Panc1 (cell line): ENCODE results near the gene SIGLEC5. TPM values are rescaled to one million over a fixed set of nuclear protein-coding genes. Genes with fewer than 3 reads are reported as not detected.

Source experiments
- ATAC-seq: fragments of 200-7000 bp; cut with Tn5 transposase; 2 replicates; pipeline ENCODE4 v1.9.1; 2020; ENCODE audit warnings: mild to moderate bottlenecking, moderate library complexity
- BruUV-seq: library from RNA; stranded (reverse); fragments of 400-500 nt; replicated peaks from 2 replicates; lab custom pipeline; 2021; lab: Mats Ljungman, UMichigan
- CTCF ChIA-PET: fragments of 300-600 bp; sonication (Branson Sonifier 250); formaldehyde crosslinking; loops from one replicate; lab custom pipeline; 2022; ENCODE audit warnings: antibody characterized with exemption; lab: Charles Lee
- POLR2A ChIA-PET: fragments of 300-600 bp; sonication (Branson Sonifier 250); formaldehyde crosslinking; loops from one replicate; lab custom pipeline; 2022; ENCODE audit warnings: antibody characterized with exemption; lab: Charles Lee
- DNase-seq: peaks from one replicate; pipeline ENCODE4 v3.0.0-alpha.2; 2010; ENCODE audit warnings: low read depth, low spot score
- H3K27ac ChIP-seq: 2 replicates; pipeline ENCODE4 v1.5.1; 2011; ENCODE audit warnings: mild to moderate bottlenecking, low read length, inconsistent platforms
- H3K27me3 ChIP-seq: fragments of 200-500 bp; sonication (Bioruptor generic); 2 replicates; pipeline ENCODE4 v1.6.0; 2014; ENCODE audit warnings: low read length, inconsistent platforms; ENCODE audit not compliant: control insufficient read depth, insufficient read depth
- H3K36me3 ChIP-seq: fragments of 200-500 bp; sonication (Bioruptor generic); 2 replicates; pipeline ENCODE4 v1.5.1; 2014; ENCODE audit warnings: inconsistent platforms, mild to moderate bottlenecking, low read length, moderate library complexity; ENCODE audit not compliant: control insufficient read depth, insufficient read depth
- H3K4me1 ChIP-seq: 2 replicates; pipeline ENCODE4 v1.5.1; 2011; ENCODE audit warnings: inconsistent platforms, mild to moderate bottlenecking, low read length, moderate library complexity; ENCODE audit not compliant: control insufficient read depth, insufficient read depth
- H3K4me3 ChIP-seq, 2 experiments: 2 replicates each; pipeline ENCODE4 v1.5.1; 2011 to 2012; ENCODE audit warnings: low read depth in 2 of 2, low read length in 2 of 2, mild to moderate bottlenecking in 2 of 2, inconsistent platforms in 1 of 2, moderate library complexity in 1 of 2
- H3K9me3 ChIP-seq: fragments of 200-500 bp; sonication (Bioruptor generic); 2 replicates; pipeline ENCODE4 v1.5.1; 2014; ENCODE audit warnings: low read depth, mild to moderate bottlenecking, inconsistent platforms, low read length, moderate library complexity; ENCODE audit not compliant: control insufficient read depth, insufficient read depth
- CTCF ChIP-seq: fragments of 450-650 bp; IDR thresholded peaks from 2 replicates; pipeline ENCODE4 v1.5.1; 2017; ENCODE audit warnings: mild to moderate bottlenecking
- POLR2AphosphoS5 ChIP-seq: IDR thresholded peaks from 2 replicates; pipeline ENCODE4 v1.6.1; 2012; ENCODE audit warnings: mild to moderate bottlenecking, low read depth, low read length, moderate library complexity
- REST ChIP-seq, 2 experiments: IDR thresholded peaks; 2 replicates each; pipeline ENCODE4 v1.6.1; 2011 to 2012; ENCODE audit warnings: low read depth in 2 of 2, control low read depth in 1 of 2, low read length in 1 of 2, mild to moderate bottlenecking in 1 of 2, moderate library complexity in 1 of 2; ENCODE audit not compliant: insufficient read depth in 1 of 2
- SIN3A ChIP-seq: IDR thresholded peaks from 2 replicates; pipeline ENCODE4 v1.6.1; 2012; ENCODE audit warnings: low read depth, mild to moderate bottlenecking, low read length, moderate library complexity, borderline replicate concordance; ENCODE audit not compliant: insufficient read depth
- TCF7L2 ChIP-seq: IDR thresholded peaks from 2 replicates; pipeline ENCODE4 v1.6.1; 2011; ENCODE audit warnings: mild to moderate bottlenecking, low read depth, low read length, inconsistent platforms
- in situ Hi-C: cut with HindIII; loops from 2 replicates; pipeline ENCODE4 v1.10.0; 2016; ENCODE audit warnings: low sequenced_read_pairs, low pct_unique_long_range_greater_than_20kb
- intact Hi-C: fragments of 100-400 bp; cut with micrococcal nuclease; formaldehyde crosslinking; loops from one replicate; pipeline ENCODE4 v1.10.0; 2022; ENCODE audit not compliant: unreplicated experiment
- total RNA-seq: library from RNA; stranded (reverse); gene quantifications from one replicate; pipeline ENCODE4 v1.2.1, GENCODE V29; 2021; ENCODE audit not compliant: unreplicated experiment

The SIGLEC5 gene
- total RNA-seq, 1 experiment from 2014 or later = not detected

- intact Hi-C loops = no loop called here
- TF ChIP-seq POLR2AphosphoS5 (no peak), TCF7L2 (no peak), SIN3A (no peak), CTCF (no peak), REST (IDR thresholded peaks at IDR 0.05; ENCODE audit: insufficient read depth in 1 of 2, low read depth in 2 of 2, low read length in 1 of 2) (no peak)
- in situ Hi-C loops = no loop called here
- CTCF ChIA-PET = no interaction called here
- no peaks in the 10 kb centered on the region for H3K4me1 ChIP-seq
- no peaks in the 10 kb centered on the region; the same call in 1 of the 2 replicates for H3K36me3 ChIP-seq
- DNase-seq (no peak), ATAC-seq (no peak)
- no peak overlapping the region for H3K4me3 ChIP-seq
- no peak overlapping the region for H3K27ac ChIP-seq
- BruUV-seq = no TSS peak
- POLR2A ChIA-PET = no interaction called here
- no peaks in the 10 kb centered on the region for H3K27me3 ChIP-seq
- H3K9me3 ChIP-seq = peaks cover 33% of the 10 kb centered on the region
Measured at GRCh38 chr19:51587264-51588191, 42.7 kb downstream of the SIGLEC5 start.

- ATAC-seq (no peak), DNase-seq (no peak)
- Histone ChIP-seq H3K9me3 (peaks cover 33% of the 10 kb centered on the region), H3K4me3 (no peak overlapping the region), H3K4me1 (no peaks in the 10 kb centered on the region), H3K36me3 (no peaks in the 10 kb centered on the region; the same call in 1 of the 2 replicates), H3K27me3 (no peaks in the 10 kb centered on the region), H3K27ac (no peak overlapping the region)
- no TSS peak for BruUV-seq
- CTCF ChIA-PET = no interaction called here
- in situ Hi-C loops (no loop called here), intact Hi-C loops (no loop called here)
- POLR2A ChIA-PET = no interaction called here
- TF ChIP-seq POLR2AphosphoS5 = no peak
Measured at GRCh38 chr19:51586799-51587198, 43.4 kb downstream of the SIGLEC5 start.
